ENCODE results near the gene SDR42E2.
"Not testable (repeated sequence)": the region's sequence is repeated elsewhere in the genome, so short reads cannot be mapped to it uniquely, and the experiment has no call there.

The SDR42E2 gene

DNA sequence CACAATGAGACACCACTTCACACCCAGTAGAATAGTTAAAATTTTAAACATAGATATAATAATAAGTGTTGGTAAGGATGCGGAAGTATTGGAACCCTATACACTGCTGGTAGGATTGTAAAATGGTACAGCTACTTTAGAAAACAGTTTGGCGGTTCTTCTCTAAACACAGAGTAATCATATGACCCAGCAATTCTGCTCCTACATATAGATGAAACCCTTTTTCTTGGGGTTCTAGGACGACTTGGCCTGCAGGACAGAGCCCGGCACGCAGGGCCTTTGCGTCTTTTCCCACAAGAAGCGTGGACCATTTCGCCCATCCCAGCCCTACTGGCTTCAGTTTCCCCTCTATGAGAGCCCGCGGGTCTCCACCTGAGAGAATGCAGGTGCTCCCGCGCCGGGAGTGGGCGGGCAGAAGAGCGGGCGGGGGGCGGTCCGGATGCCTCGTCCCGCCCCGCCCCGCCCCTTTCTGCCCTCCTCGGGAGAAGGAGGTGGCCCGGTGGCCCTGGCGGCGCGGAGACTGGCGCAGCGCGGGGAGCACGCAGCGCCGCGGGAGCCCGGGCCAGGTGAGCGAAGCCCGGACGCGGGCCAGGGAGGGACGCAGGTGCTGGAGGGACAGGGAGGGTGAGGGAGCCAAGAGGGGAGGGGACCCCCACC lies at the start of gene SDR42E2:
Gene SDR42E2 (plus strand): TSS at position 508 of the 657 bp plus-strand sequence. CDS start 3,077 bp downstream, outside the sequence.
- no peak within 1 kb of the TSS for H3K27ac Mint-ChIP-seq
- peak within 1 kb of the TSS; percentile 63 for H3K4me3 Mint-ChIP-seq
- H3K9me3 Mint-ChIP-seq, result no peaks in the 10 kb centered on the region
- no peaks in the 10 kb centered on the region for H3K36me3 Mint-ChIP-seq
- H3K27me3 Mint-ChIP-seq, result peaks cover 6% of the 10 kb centered on the region
- H3K4me1 Mint-ChIP-seq, result peaks cover 10% of the 10 kb centered on the region

DNA sequence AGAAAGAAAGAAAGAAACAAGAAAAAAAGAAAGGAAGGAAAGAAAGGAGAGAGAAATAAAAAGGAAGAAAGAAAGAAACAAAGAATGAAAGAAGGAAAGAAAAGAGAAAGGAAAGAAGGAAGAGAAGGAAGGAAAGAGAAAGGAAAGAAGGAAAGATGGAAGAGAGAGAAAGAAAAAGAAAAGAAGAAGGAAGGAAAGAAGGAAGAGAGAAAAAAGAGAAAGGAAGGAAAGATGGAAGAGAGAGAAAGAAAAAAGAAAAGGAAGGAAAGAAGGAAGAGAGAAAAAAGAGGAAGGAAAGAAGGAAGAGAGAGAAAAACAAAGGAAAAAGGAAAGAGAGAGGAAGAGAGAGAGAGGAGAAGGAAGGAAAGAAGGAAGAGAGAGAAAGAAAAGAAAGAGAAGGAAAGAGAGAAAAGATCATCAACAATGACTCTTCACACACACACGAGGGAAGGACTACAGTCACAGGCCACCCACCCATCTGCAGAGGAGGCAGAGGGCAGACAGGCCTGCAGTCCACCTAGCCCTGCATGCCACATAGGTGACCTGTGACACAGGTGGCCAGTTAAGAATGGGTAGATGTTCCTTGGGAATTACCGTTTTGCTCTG lies 46.1 kb upstream of the SDR42E2 start:
- H3K36me3 Mint-ChIP-seq, result no peaks in the 10 kb centered on the region
- H3K9me3 Mint-ChIP-seq, result no peaks in the 10 kb centered on the region

DNA sequence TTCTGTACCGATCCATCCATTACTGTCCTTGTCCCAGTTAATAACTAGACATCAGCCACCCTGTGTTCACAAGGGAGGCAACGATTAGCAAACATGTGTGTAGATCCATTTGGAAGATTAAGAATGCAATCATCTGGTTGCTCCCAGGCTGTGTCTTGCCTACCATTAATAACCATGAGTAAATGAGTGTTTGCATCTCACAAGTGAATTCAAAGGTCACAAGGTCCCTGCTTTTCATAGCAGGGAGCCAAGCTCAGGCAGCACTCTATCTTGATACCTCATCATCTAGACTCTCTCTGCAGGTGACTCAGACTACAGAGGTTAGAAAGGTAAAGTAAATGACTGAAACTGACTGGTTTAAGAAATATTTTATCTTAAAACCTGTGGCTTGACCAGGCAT lies 44.7 kb upstream of the SDR42E2 start:
- Mint-ChIP-seq H3K4me3 (no peak overlapping the region), H3K9me3 (no peaks in the 10 kb centered on the region), H3K36me3 (no peaks in the 10 kb centered on the region), H3K4me1 (no peaks in the 10 kb centered on the region), H3K27me3 (no peaks in the 10 kb centered on the region), H3K27ac (no peak overlapping the region)

More for the DNA sequence above, 46.1 kb upstream of the SDR42E2 start:
- H3K4me3 Mint-ChIP-seq, result no peak overlapping the region
- no peaks in the 10 kb centered on the region for H3K27me3 Mint-ChIP-seq
- no peaks in the 10 kb centered on the region for H3K4me1 Mint-ChIP-seq
- no peak overlapping the region for H3K27ac Mint-ChIP-seq

DNA sequence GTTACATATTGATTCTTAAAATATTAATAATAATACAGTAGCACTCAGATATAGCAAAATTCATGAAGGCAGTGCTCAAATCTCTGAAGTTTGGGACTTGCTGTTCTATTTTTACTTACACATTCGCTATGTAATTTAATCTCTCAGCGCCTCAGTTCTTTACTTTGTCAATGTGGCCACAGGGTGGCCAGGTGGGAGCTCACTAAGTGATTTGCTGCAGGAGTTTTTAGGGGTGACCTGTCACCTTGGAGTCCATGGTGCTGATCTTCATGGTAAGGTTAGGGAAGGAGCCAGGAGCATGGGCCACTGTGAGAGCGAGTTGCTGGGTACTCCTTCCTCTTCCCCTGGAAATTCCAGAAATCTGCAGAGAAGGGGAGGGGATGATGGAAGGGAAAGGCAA lies 41.9 kb upstream of the SDR42E2 start:
- H3K27me3 Mint-ChIP-seq, result no peaks in the 10 kb centered on the region
- H3K4me1 Mint-ChIP-seq, result no peaks in the 10 kb centered on the region
- no peak overlapping the region for H3K27ac Mint-ChIP-seq
- H3K36me3 Mint-ChIP-seq, result no peaks in the 10 kb centered on the region
- no peaks in the 10 kb centered on the region for H3K9me3 Mint-ChIP-seq
- no peak overlapping the region for H3K4me3 Mint-ChIP-seq

GRCh38 chr16:22122239-22122638 lies 40.1 kb upstream of the SDR42E2 start:
- no peaks in the 10 kb centered on the region for H3K36me3 Mint-ChIP-seq
- no peak overlapping the region for H3K27ac Mint-ChIP-seq
- no peak overlapping the region for H3K4me3 Mint-ChIP-seq
- no peaks in the 10 kb centered on the region for H3K27me3 Mint-ChIP-seq
- H3K9me3 Mint-ChIP-seq, result no peaks in the 10 kb centered on the region
- no peaks in the 10 kb centered on the region for H3K4me1 Mint-ChIP-seq

DNA sequence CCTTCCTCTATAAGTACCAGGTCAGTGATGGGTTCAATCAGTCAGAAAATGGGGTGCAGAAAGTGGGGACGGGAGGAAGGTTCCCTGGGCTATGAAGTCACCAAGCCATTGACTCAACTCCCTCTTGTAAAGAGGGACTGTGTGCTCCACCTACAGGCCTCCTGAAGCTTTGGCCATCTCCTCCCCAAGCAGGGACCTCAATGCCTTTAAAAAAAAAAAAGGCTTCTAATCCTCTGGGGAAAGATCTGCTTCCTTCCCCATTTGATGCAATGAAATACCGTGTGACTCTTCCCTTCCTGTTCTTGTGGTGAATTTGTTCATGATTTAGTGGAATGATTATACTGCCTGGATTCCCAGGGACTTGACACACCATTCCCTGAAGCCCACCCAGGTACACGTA lies 39.2 kb upstream of the SDR42E2 start:
- Mint-ChIP-seq H3K27me3 (no peaks in the 10 kb centered on the region), H3K4me1 (no peaks in the 10 kb centered on the region), H3K4me3 (no peak overlapping the region), H3K9me3 (no peaks in the 10 kb centered on the region), H3K36me3 (no peaks in the 10 kb centered on the region), H3K27ac (no peak overlapping the region)

DNA sequence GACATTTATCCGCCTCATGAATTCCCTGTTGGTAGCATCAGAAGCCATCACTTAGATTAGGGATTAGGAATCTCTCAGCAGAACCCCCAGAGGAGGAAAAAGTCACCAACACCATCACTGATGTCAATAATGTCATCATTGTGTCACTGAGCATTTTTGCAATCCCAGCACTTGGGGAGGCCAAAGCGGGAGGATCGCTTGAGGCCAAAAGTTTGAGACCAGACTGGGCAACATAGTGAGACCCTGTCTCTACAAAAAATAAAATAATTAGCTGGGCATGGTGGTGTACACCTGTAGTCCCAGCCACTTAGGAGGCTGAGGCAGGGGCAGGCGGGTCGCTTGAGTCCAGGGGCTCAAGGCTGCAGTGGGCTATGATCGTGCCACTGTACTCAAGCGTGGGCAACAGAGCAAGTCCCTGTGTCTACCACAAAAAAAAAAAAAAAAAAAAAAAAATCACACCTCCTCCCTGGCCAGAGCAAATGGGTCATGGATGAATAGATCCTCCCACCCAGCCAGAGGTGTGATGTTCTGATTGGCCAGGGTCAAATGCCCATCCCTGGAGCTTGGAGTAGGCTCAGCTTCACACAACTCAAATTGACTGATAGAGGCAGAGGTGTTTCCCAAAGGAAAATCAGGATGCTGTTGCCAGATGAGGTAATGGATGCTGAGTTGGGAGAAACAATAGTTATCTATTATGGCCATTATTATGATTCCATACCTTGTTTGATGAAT lies 38.4 kb upstream of the SDR42E2 start:
- Mint-ChIP-seq H3K4me3 (no peak overlapping the region), H3K27me3 (no peaks in the 10 kb centered on the region), H3K4me1 (no peaks in the 10 kb centered on the region), H3K9me3 (no peaks in the 10 kb centered on the region), H3K27ac (no peak overlapping the region), H3K36me3 (no peaks in the 10 kb centered on the region)

GRCh38 chr16:22124583-22125284 lies 37.6 kb upstream of the SDR42E2 start:
- Mint-ChIP-seq H3K27me3 (no peaks in the 10 kb centered on the region), H3K4me3 (no peak overlapping the region), H3K27ac (no peak overlapping the region), H3K36me3 (no peaks in the 10 kb centered on the region), H3K4me1 (no peaks in the 10 kb centered on the region), H3K9me3 (no peaks in the 10 kb centered on the region)

DNA sequence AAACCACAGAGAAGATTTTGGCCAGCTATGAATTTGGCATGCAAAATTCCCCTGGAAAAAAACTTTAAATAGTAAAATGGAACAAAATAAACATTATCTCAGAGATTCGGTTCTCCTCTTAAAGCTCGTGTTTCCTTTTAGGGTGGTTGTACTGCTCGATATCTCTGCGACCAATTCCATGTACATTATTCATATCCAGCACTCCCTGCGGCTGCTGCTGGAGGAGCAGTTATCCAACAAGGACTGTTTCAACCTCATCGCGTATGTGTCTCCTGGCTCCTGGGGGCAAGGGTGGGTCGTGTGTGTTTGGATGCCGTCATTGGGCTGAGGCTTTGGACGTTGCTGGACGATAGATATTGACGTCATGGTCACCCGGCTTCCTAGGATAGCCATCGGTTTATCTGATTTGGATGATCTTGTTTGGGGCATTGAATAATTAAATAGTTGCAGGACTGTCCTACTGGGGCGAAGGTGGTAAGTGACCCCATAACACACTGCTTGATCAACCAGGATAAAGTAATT lies 36.2 kb upstream of the SDR42E2 start:
- Mint-ChIP-seq H3K27ac (no peak overlapping the region), H3K27me3 (no peaks in the 10 kb centered on the region), H3K4me1 (no peaks in the 10 kb centered on the region), H3K4me3 (no peak overlapping the region), H3K9me3 (no peaks in the 10 kb centered on the region), H3K36me3 (no peaks in the 10 kb centered on the region)

DNA sequence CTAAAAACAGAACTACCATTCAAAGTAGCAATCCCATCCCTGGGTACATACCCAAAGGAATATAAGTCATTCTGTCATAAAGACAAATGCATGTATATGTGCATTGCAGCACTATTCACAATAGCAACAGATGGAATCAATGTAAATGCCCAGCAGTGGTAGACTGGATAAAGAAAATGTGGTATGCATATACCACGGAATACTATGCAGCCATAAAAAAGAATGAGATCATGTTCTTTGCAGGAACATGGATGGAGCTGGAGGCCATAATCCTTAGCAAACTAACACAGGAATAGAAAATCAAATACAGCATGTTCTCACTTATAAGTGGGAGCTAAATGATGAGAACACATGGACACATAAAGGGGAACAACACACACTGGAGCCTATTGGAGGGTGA lies 33.8 kb upstream of the SDR42E2 start:
- not testable (repeated sequence) for H3K27ac Mint-ChIP-seq, H3K9me3 Mint-ChIP-seq, H3K4me3 Mint-ChIP-seq, H3K4me1 Mint-ChIP-seq, H3K27me3 Mint-ChIP-seq, H3K36me3 Mint-ChIP-seq

DNA sequence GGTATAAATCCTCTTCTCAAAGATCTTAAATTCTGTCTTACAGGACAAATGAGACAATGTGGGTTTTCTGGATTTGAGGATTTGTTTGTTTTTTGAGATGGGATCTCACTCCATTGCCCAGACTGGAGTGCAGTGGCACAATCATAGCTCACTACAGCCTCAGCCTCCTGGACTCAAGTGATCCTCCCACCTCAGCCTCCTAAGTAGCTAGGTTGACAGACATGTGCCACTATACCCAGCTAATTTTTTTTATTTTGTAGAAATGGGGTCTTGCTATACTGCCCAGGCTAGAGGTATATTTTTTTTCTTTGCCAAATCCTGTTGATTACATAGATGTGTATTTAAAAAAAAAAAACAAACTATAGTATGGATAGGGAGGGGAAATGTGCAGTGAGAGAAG lies 31.8 kb upstream of the SDR42E2 start:
- H3K36me3 Mint-ChIP-seq, result no peaks in the 10 kb centered on the region
- no peak overlapping the region for H3K27ac Mint-ChIP-seq
- H3K4me1 Mint-ChIP-seq, result no peaks in the 10 kb centered on the region
- no peak overlapping the region for H3K4me3 Mint-ChIP-seq
- H3K9me3 Mint-ChIP-seq, result no peaks in the 10 kb centered on the region
- no peaks in the 10 kb centered on the region for H3K27me3 Mint-ChIP-seq

DNA sequence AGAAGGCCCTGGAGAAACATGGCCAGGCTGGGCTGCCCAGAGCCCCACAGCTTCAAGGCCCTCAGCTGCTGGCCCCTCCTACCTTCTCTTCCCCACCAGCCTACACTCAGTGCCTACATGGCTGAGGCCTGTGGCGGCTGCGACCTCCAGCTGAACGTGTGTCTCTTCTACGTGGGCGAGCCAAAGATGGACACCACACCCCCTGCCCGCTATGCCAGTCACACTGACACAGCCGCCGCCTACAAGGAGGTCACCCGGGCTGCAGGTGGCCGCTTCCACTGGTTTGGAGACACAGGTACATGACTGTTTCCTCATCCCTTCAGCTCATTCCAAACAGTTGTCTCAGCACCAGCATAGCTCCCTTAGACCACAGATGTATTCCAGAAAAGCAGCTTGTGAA lies 29.5 kb upstream of the SDR42E2 start:
- Mint-ChIP-seq H3K4me3 (no peak overlapping the region), H3K4me1 (no peaks in the 10 kb centered on the region), H3K27ac (no peak overlapping the region), H3K36me3 (no peaks in the 10 kb centered on the region), H3K9me3 (no peaks in the 10 kb centered on the region), H3K27me3 (no peaks in the 10 kb centered on the region)

DNA sequence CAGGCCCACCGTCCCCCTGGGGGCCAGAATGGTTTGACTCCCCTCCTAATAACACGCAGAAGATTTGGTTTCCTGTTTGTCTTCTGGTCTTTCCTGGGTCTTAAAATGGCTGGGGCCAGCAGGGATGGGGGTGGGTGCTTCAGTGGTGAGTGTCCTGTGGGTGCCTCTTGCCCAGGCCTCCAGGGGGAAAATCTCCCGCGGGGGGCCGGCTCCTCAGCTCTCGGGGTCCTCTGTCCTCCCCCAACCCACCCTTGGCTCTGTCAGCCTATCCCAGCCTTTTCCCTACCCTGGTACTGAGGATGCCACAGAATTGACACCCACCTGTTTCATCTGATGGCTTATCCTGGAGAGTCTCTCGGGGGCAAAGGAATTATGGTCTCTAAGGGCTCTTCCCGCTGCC lies 23.8 kb upstream of the SDR42E2 start:
- Mint-ChIP-seq H3K9me3 (no peaks in the 10 kb centered on the region), H3K27ac (no peak overlapping the region), H3K36me3 (no peaks in the 10 kb centered on the region), H3K4me1 (no peaks in the 10 kb centered on the region), H3K4me3 (no peak overlapping the region), H3K27me3 (peaks cover 2% of the 10 kb centered on the region)

GRCh38 chr16:22139008-22139407 lies 23.3 kb upstream of the SDR42E2 start:
- H3K27ac Mint-ChIP-seq, result no peak overlapping the region

DNA sequence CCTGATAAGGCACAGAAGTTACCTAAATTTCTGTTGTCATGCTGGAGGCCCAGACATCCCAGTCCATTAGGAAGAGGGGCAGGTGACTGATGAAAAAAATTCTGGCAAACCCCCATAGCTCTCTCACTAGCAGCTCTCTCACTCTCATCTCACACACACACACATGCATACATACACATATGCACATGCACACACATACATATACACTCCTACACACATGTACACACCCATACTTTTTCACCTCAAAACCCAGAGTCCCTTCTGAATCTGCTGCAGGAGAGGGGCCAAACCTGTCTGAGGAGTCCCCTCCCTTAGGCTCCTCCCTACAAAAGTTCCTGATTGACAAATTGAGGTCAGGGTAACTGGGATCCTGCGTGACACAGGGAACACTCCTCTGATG lies 22.6 kb upstream of the SDR42E2 start:
- H3K9me3 Mint-ChIP-seq, result no peaks in the 10 kb centered on the region
- no peak overlapping the region for H3K4me3 Mint-ChIP-seq
- H3K4me1 Mint-ChIP-seq, result no peaks in the 10 kb centered on the region
- no peak overlapping the region for H3K27ac Mint-ChIP-seq
- no peaks in the 10 kb centered on the region for H3K36me3 Mint-ChIP-seq
- H3K27me3 Mint-ChIP-seq, result peaks cover 2% of the 10 kb centered on the region

More at GRCh38 chr16:22139008-22139407, 23.3 kb upstream of the SDR42E2 start:
- Mint-ChIP-seq H3K4me3 (no peak overlapping the region), H3K36me3 (no peaks in the 10 kb centered on the region), H3K27me3 (peaks cover 2% of the 10 kb centered on the region), H3K4me1 (no peaks in the 10 kb centered on the region), H3K9me3 (no peaks in the 10 kb centered on the region)

DNA sequence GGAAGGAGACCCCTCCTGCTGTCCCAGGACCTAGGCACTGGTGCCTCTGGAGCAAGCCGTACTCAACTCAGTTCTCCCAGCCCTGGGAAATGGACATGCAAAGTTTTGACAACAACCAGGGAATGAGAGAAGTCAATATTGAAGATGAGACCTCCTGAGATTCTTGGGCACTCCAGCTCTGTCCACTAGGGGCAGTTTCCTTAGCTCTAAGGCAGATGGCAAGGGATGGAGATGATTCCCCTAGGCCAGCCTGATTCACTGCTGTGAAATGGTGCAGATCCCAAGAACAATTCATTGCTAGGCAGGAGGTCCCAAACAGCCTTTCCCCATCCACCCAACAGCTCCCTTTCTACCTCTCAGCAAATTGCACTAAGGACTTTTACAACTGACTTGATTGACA lies 20.5 kb upstream of the SDR42E2 start:
- H3K27ac Mint-ChIP-seq, result no peak overlapping the region
- no peaks in the 10 kb centered on the region for H3K36me3 Mint-ChIP-seq
- peaks cover 2% of the 10 kb centered on the region for H3K27me3 Mint-ChIP-seq
- H3K9me3 Mint-ChIP-seq, result no peaks in the 10 kb centered on the region
- H3K4me1 Mint-ChIP-seq, result no peaks in the 10 kb centered on the region
- no peak overlapping the region for H3K4me3 Mint-ChIP-seq

Measured in activated naive CD4-positive, alpha-beta T cell treated with anti-CD3 and anti-CD28 coated beads, Interleukin-2, amount 50 U/mL, for 24 hours (primary cell).